ENCODE measurements around the gene GARIN5A.

Gene GARIN5A

GRCh38 chr19:50476224-50476906 is at the start of gene GARIN5A, which contains the start of gene EMC10:
GARIN5A (minus strand) TSS chr19:50476848; CDS start chr19:50476388, 460 bp downstream.
EMC10 (plus strand) TSS chr19:50476507; CDS start chr19:50476545, 38 bp downstream.
- peaks cover 7 to 8% of the 10 kb centered on the region in 2 donors for H3K4me1 ChIP-seq (ENCODE audit: control insufficient read depth in 1 of 2, insufficient read depth in 2 of 2, low read length in 2 of 2)
- no peaks in the 10 kb centered on the region for H3K27me3 ChIP-seq (ENCODE audit: control insufficient read depth in 1 of 2, insufficient read depth in 2 of 2, low read length in 2 of 2)
- H3K9ac ChIP-seq (ENCODE audit: low read depth in 1 of 2, low read length in 2 of 2): peak within 1 kb of the TSS; percentile 74 to 84
- peaks cover 20 to 32% of the 10 kb centered on the region in 2 donors for H3K36me3 ChIP-seq (ENCODE audit: control insufficient read depth in 1 of 2, insufficient read depth in 2 of 2, low read length in 2 of 2)
- H3K9me3 ChIP-seq (ENCODE audit: control insufficient read depth in 1 of 2, low read length in 2 of 2): no peaks in the 10 kb centered on the region
- H3K4me3 ChIP-seq (ENCODE audit: low read depth in 1 of 2, low read length in 2 of 2): peak within 1 kb of the TSS; percentile 78 to 95
- peak within 1 kb of the TSS; percentile 79 for H3K27ac ChIP-seq (ENCODE audit: low read depth, low read length)

GRCh38 chr19:50522881-50523280 is 46.2 kb upstream of the GARIN5A start:
- Histone ChIP-seq H3K9ac (ENCODE audit: low read depth in 1 of 2, low read length in 2 of 2) (no peak overlapping the region), H3K27ac (ENCODE audit: low read depth, low read length) (no peak overlapping the region), H3K36me3 (ENCODE audit: control insufficient read depth in 1 of 2, insufficient read depth in 2 of 2, low read length in 2 of 2) (no peaks in the 10 kb centered on the region), H3K4me1 (ENCODE audit: control insufficient read depth in 1 of 2, insufficient read depth in 2 of 2, low read length in 2 of 2) (no peaks in the 10 kb centered on the region), H3K9me3 (ENCODE audit: control insufficient read depth in 1 of 2, low read length in 2 of 2) (no peaks in the 10 kb centered on the region), H3K4me3 (ENCODE audit: low read depth in 1 of 2, low read length in 2 of 2) (no peak overlapping the region), H3K27me3 (ENCODE audit: control insufficient read depth in 1 of 2, insufficient read depth in 2 of 2, low read length in 2 of 2) (peaks cover 0 to 3% of the 10 kb centered on the region in 2 donors)

DNA sequence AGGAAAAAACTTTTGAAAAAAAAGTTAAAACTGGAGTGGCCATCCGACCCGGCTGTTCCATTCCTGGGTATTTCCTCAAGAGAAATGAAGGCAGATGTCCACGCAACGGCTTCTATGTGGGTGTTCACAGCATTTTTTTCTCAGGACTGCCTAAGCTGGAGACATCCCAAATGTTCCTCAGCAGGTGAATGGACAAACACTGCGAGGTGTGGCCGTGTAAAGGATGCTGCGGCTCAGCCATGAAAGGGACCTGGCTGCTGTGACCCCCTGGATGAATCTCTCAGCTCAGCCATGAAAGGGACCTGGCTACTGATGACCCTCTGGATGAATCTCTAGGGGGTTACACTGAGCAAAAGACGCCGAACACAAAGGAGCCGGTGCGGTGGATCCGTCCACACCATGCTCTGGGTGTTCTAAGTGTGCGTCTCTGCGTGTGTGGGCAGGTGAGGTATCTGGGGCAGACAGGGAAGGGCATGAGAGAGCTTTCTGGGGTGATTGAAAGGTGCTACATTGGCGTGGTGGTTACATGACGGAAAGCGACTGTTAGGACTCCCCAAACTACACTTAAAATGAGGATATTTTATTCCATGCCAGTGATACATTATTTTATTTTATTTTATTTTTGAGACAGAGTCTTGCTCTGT is 44.3 kb upstream of the GARIN5A start:
- H3K9me3 ChIP-seq (ENCODE audit: control insufficient read depth in 1 of 2, low read length in 2 of 2): no peaks in the 10 kb centered on the region
- no peak overlapping the region for H3K9ac ChIP-seq (ENCODE audit: low read depth in 1 of 2, low read length in 2 of 2)
- H3K36me3 ChIP-seq (ENCODE audit: control insufficient read depth in 1 of 2, insufficient read depth in 2 of 2, low read length in 2 of 2): no peaks in the 10 kb centered on the region
- H3K4me1 ChIP-seq (ENCODE audit: control insufficient read depth in 1 of 2, insufficient read depth in 2 of 2, low read length in 2 of 2): no peaks in the 10 kb centered on the region
- H3K27me3 ChIP-seq (ENCODE audit: control insufficient read depth in 1 of 2, insufficient read depth in 2 of 2, low read length in 2 of 2): peaks cover 0 to 3% of the 10 kb centered on the region in 2 donors
- no peak overlapping the region for H3K4me3 ChIP-seq (ENCODE audit: low read depth in 1 of 2, low read length in 2 of 2)
- H3K27ac ChIP-seq (ENCODE audit: low read depth, low read length): no peak overlapping the region

- Histone ChIP-seq H3K27me3 (ENCODE audit: control insufficient read depth in 1 of 2, insufficient read depth in 2 of 2, low read length in 2 of 2) (peaks cover 0 to 6% of the 10 kb centered on the region in 2 donors), H3K9ac (ENCODE audit: low read depth in 1 of 2, low read length in 2 of 2) (no peak overlapping the region), H3K36me3 (ENCODE audit: control insufficient read depth in 1 of 2, insufficient read depth in 2 of 2, low read length in 2 of 2) (no peaks in the 10 kb centered on the region), H3K4me3 (ENCODE audit: low read depth in 1 of 2, low read length in 2 of 2) (no peak overlapping the region), H3K4me1 (ENCODE audit: control insufficient read depth in 1 of 2, insufficient read depth in 2 of 2, low read length in 2 of 2) (no peaks in the 10 kb centered on the region), H3K27ac (ENCODE audit: low read depth, low read length) (no peak overlapping the region), H3K9me3 (ENCODE audit: control insufficient read depth in 1 of 2, low read length in 2 of 2) (no peaks in the 10 kb centered on the region)
Observed at GRCh38 chr19:50519006-50519575, 42.4 kb upstream of the GARIN5A start.

GRCh38 chr19:50518091-50519005 is 41.7 kb upstream of the GARIN5A start:
- H3K27ac ChIP-seq (ENCODE audit: low read depth, low read length): no peak overlapping the region

GRCh38 chr19:50517704-50518075 is 41.0 kb upstream of the GARIN5A start:
- Histone ChIP-seq H3K4me3 (ENCODE audit: low read depth in 1 of 2, low read length in 2 of 2) (no peak overlapping the region), H3K36me3 (ENCODE audit: control insufficient read depth in 1 of 2, insufficient read depth in 2 of 2, low read length in 2 of 2) (no peaks in the 10 kb centered on the region), H3K9ac (ENCODE audit: low read depth in 1 of 2, low read length in 2 of 2) (no peak overlapping the region), H3K27me3 (ENCODE audit: control insufficient read depth in 1 of 2, insufficient read depth in 2 of 2, low read length in 2 of 2) (peaks cover 0 to 13% of the 10 kb centered on the region in 2 donors), H3K4me1 (ENCODE audit: control insufficient read depth in 1 of 2, insufficient read depth in 2 of 2, low read length in 2 of 2) (no peaks in the 10 kb centered on the region), H3K9me3 (ENCODE audit: control insufficient read depth in 1 of 2, low read length in 2 of 2) (no peaks in the 10 kb centered on the region), H3K27ac (ENCODE audit: low read depth, low read length) (no peak overlapping the region)

More at GRCh38 chr19:50518091-50519005, 41.7 kb upstream of the GARIN5A start:
- Histone ChIP-seq H3K9me3 (ENCODE audit: control insufficient read depth in 1 of 2, low read length in 2 of 2) (no peaks in the 10 kb centered on the region), H3K27me3 (ENCODE audit: control insufficient read depth in 1 of 2, insufficient read depth in 2 of 2, low read length in 2 of 2) (peaks cover 0 to 10% of the 10 kb centered on the region in 2 donors), H3K4me3 (ENCODE audit: low read depth in 1 of 2, low read length in 2 of 2) (no peak overlapping the region), H3K4me1 (ENCODE audit: control insufficient read depth in 1 of 2, insufficient read depth in 2 of 2, low read length in 2 of 2) (no peaks in the 10 kb centered on the region), H3K36me3 (ENCODE audit: control insufficient read depth in 1 of 2, insufficient read depth in 2 of 2, low read length in 2 of 2) (no peaks in the 10 kb centered on the region), H3K9ac (ENCODE audit: low read depth in 1 of 2, low read length in 2 of 2) (no peak overlapping the region)

- H3K36me3 ChIP-seq (ENCODE audit: control insufficient read depth in 1 of 2, insufficient read depth in 2 of 2, low read length in 2 of 2): no peaks in the 10 kb centered on the region
- no peak overlapping the region for H3K9ac ChIP-seq (ENCODE audit: low read depth in 1 of 2, low read length in 2 of 2)
- peaks cover 0 to 13% of the 10 kb centered on the region in 2 donors for H3K27me3 ChIP-seq (ENCODE audit: control insufficient read depth in 1 of 2, insufficient read depth in 2 of 2, low read length in 2 of 2)
- no peak overlapping the region for H3K27ac ChIP-seq (ENCODE audit: low read depth, low read length)
- H3K9me3 ChIP-seq (ENCODE audit: control insufficient read depth in 1 of 2, low read length in 2 of 2): no peaks in the 10 kb centered on the region
- no peak overlapping the region for H3K4me3 ChIP-seq (ENCODE audit: low read depth in 1 of 2, low read length in 2 of 2)
- no peaks in the 10 kb centered on the region for H3K4me1 ChIP-seq (ENCODE audit: control insufficient read depth in 1 of 2, insufficient read depth in 2 of 2, low read length in 2 of 2)
Observed at GRCh38 chr19:50516964-50517703, 40.5 kb upstream of the GARIN5A start.

DNA sequence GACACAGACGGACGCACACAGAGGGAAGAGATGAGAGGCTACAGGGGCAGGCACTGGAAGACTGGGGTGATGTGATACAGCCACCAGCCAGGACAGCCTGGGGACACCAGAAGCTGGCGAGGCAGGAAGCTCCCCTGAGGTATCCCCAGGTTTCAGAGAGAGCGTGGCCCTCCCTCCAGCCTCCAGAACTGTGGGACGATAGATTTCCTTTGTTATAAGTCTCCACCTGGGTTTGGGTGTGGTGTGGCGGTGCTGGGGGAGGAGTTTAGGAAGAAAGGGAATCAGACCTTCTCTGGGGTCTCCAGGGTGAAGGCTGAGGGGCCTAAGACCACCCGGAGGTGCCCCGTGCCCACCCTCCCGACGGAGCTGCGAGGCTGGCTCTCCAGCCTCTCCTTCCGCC is 39.8 kb upstream of the GARIN5A start:
- Histone ChIP-seq H3K9ac (ENCODE audit: low read depth in 1 of 2, low read length in 2 of 2) (no peak overlapping the region), H3K4me1 (ENCODE audit: control insufficient read depth in 1 of 2, insufficient read depth in 2 of 2, low read length in 2 of 2) (peaks cover 0 to 1% of the 10 kb centered on the region in 2 donors)

DNA sequence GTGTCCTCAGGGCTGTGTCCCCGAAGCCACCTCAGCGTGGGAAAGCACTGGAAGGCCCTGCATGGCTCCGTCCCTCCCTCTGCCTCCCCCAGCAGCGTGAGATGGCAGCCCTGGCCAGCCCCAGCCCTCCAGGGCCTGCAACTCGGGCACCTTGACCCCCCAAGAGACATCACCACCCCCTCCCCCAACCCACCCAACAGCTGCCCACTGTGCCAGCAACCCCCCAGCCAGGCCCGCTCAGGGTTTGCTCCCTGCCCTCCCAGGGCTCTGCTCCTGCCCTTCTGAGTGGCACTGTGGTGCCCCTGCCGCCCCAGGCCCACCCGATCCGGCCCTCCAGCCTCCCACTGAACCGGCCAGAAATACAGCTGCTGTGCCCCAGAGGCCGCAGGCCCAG is 38.5 kb upstream of the GARIN5A start:
- Histone ChIP-seq H3K27ac (ENCODE audit: low read depth, low read length) (no peak overlapping the region), H3K4me3 (ENCODE audit: low read depth in 1 of 2, low read length in 2 of 2) (no peak overlapping the region), H3K36me3 (ENCODE audit: control insufficient read depth in 1 of 2, insufficient read depth in 2 of 2, low read length in 2 of 2) (no peaks in the 10 kb centered on the region), H3K27me3 (ENCODE audit: control insufficient read depth in 1 of 2, insufficient read depth in 2 of 2, low read length in 2 of 2) (peaks cover 0 to 13% of the 10 kb centered on the region in 2 donors), H3K4me1 (ENCODE audit: control insufficient read depth in 1 of 2, insufficient read depth in 2 of 2, low read length in 2 of 2) (peaks cover 6 to 9% of the 10 kb centered on the region in 2 donors), H3K9ac (ENCODE audit: low read depth in 1 of 2, low read length in 2 of 2) (no peak overlapping the region), H3K9me3 (ENCODE audit: control insufficient read depth in 1 of 2, low read length in 2 of 2) (no peaks in the 10 kb centered on the region)

More for the DNA sequence above, 39.8 kb upstream of the GARIN5A start:
- H3K36me3 ChIP-seq (ENCODE audit: control insufficient read depth in 1 of 2, insufficient read depth in 2 of 2, low read length in 2 of 2): no peaks in the 10 kb centered on the region
- peaks cover 0 to 13% of the 10 kb centered on the region in 2 donors for H3K27me3 ChIP-seq (ENCODE audit: control insufficient read depth in 1 of 2, insufficient read depth in 2 of 2, low read length in 2 of 2)
- no peak overlapping the region for H3K27ac ChIP-seq (ENCODE audit: low read depth, low read length)
- no peaks in the 10 kb centered on the region for H3K9me3 ChIP-seq (ENCODE audit: control insufficient read depth in 1 of 2, low read length in 2 of 2)
- H3K4me3 ChIP-seq (ENCODE audit: low read depth in 1 of 2, low read length in 2 of 2): no peak overlapping the region
